Neural cell (in vitro differentiated cells): ENCODE data around the gene RAB28. TPM values are rescaled to one million over a fixed set of nuclear protein-coding genes. Genes with fewer than 3 reads are reported as not detected.

ENCODE experiments used
- H2AFZ ChIP-seq: fragments of 200-600, 300-800 bp; sonication (generic), shearing (Covaris generic); 2 replicates; pipeline ENCODE4 v1.6.0; 2014; ENCODE audit warnings: low read depth, mild to moderate bottlenecking, antibody characterized with exemption, low read length, moderate library complexity
- H3F3A ChIP-seq: fragments of 200-600 bp; shearing (Covaris generic); 2 replicates; pipeline ENCODE4 v1.6.1; 2016; ENCODE audit warnings: mild to moderate bottlenecking, moderate library complexity, mixed read lengths, antibody characterized with exemption, low read length; ENCODE audit not compliant: insufficient read depth, poor library complexity, severe bottlenecking
- H3K27ac ChIP-seq: fragments of 200-600, 300-800 bp; sonication (generic), shearing (Covaris generic); 2 replicates; pipeline ENCODE4 v1.5.1; 2014; ENCODE audit warnings: mild to moderate bottlenecking, low read length, moderate library complexity
- H3K27me3 ChIP-seq: fragments of 300-800, 200-600 bp; sonication (generic), shearing (Covaris generic); 2 replicates; pipeline ENCODE4 v1.6.0; 2014; ENCODE audit warnings: mild to moderate bottlenecking, low read depth, low read length, moderate library complexity; ENCODE audit not compliant: insufficient read depth
- H3K36me3 ChIP-seq: fragments of 300-800, 200-600 bp; sonication (generic), shearing (Covaris generic); 2 replicates; pipeline ENCODE4 v1.5.1; 2014; ENCODE audit warnings: mild to moderate bottlenecking, antibody characterized with exemption, low read length, moderate library complexity; ENCODE audit not compliant: insufficient read depth
- H3K4me2 ChIP-seq: fragments of 300-800, 200-600 bp; sonication (generic), shearing (Covaris generic); 2 replicates; pipeline ENCODE4 v1.6.0; 2014; ENCODE audit warnings: mild to moderate bottlenecking, low read length
- H3K4me3 ChIP-seq: fragments of 300-800, 200-600 bp; sonication (generic), shearing (Covaris generic); 2 replicates; pipeline ENCODE4 v1.5.1; 2014; ENCODE audit warnings: mild to moderate bottlenecking, low read length, moderate library complexity
- H3K79me2 ChIP-seq: fragments of 200-600 bp; shearing (Covaris generic); replicated peaks from 2 replicates; pipeline ENCODE4 v1.6.0; 2014; ENCODE audit warnings: mild to moderate bottlenecking, low read length, moderate library complexity; ENCODE audit not compliant: insufficient read depth
- H3K9ac ChIP-seq: fragments of 300-800, 200-600 bp; sonication (generic), shearing (Covaris generic); 2 replicates; pipeline ENCODE4 v1.6.1; 2016; ENCODE audit warnings: mild to moderate bottlenecking, low read length, mixed read lengths
- H3K9me2 ChIP-seq: fragments of 200-600 bp; shearing (Covaris generic); 2 replicates; pipeline ENCODE4 v1.6.1; 2016; ENCODE audit warnings: mild to moderate bottlenecking, low read length, mixed read lengths; ENCODE audit not compliant: insufficient read depth
- H3K9me3 ChIP-seq: fragments of 200-600, 300-800 bp; sonication (generic), shearing (Covaris generic); 2 replicates; pipeline ENCODE4 v1.6.1; 2016; ENCODE audit warnings: mild to moderate bottlenecking, mixed run types, low read length, moderate library complexity, mixed read lengths
- H4K20me1 ChIP-seq: fragments of 200-600 bp; shearing (Covaris generic); 2 replicates; pipeline ENCODE4 v1.6.1; 2016; ENCODE audit warnings: mild to moderate bottlenecking, mixed run types; ENCODE audit not compliant: insufficient read depth
- EP300 ChIP-seq: fragments of 450-650 bp; conservative IDR thresholded peaks from 2 replicates; pipeline ENCODE4 v1.6.1; 2014; ENCODE audit warnings: antibody characterized with exemption, mild to moderate bottlenecking, moderate library complexity; ENCODE audit not compliant: poor library complexity, severe bottlenecking
- EZH2 ChIP-seq: fragments of 200-600, 300-800 bp; shearing (Covaris generic), sonication (generic); IDR thresholded peaks from 2 replicates; pipeline ENCODE4 v1.6.1; 2014; ENCODE audit warnings: antibody characterized with exemption, low read length, borderline replicate concordance, mild to moderate bottlenecking; ENCODE audit not compliant: insufficient read depth, poor library complexity, severe bottlenecking
- MXI1 ChIP-seq: fragments of 450-650 bp; conservative IDR thresholded peaks from 2 replicates; pipeline ENCODE4 v1.6.1; 2014; ENCODE audit warnings: antibody characterized with exemption, mild to moderate bottlenecking; ENCODE audit not compliant: poor library complexity, severe bottlenecking
- POLR2AphosphoS5 ChIP-seq: IDR thresholded peaks from 2 replicates; pipeline ENCODE4 v1.6.1; 2012
- RAD21 ChIP-seq: fragments of 450-650 bp; conservative IDR thresholded peaks from 2 replicates; pipeline ENCODE4 v1.6.1; 2014; ENCODE audit warnings: antibody characterized with exemption, mild to moderate bottlenecking, moderate library complexity
- SMC3 ChIP-seq: fragments of 450-650 bp; conservative IDR thresholded peaks from 2 replicates; pipeline ENCODE4 v1.6.1; 2014; ENCODE audit warnings: antibody characterized with exemption, mild to moderate bottlenecking, moderate library complexity; ENCODE audit not compliant: poor library complexity
- TAF1 ChIP-seq: IDR thresholded peaks from 2 replicates; pipeline ENCODE4 v1.6.1; 2012; ENCODE audit warnings: low read depth
- polyA plus RNA-seq: library from polyadenylated mRNA; depleted of rRNA; stranded (reverse); fragments of >200 nt; gene quantifications from 2 replicates; pipeline ENCODE4 v1.2.3, GENCODE V29; 2014
- TF ChIP-seq, protein P1 (sequence below): IDR thresholded peaks from 2 replicates; pipeline ENCODE4 v1.6.1; 2012; ENCODE audit warnings: borderline replicate concordance
- TF ChIP-seq, protein P2 (sequence below): fragments of 450-650 bp; IDR thresholded peaks from 2 replicates; pipeline ENCODE4 v1.5.1; 2014; ENCODE audit warnings: antibody characterized with exemption, mild to moderate bottlenecking, moderate library complexity; ENCODE audit not compliant: poor library complexity, severe bottlenecking

RAB28 gene
- polyA plus RNA-seq, 1 donor from 2014 or later, result 60.7 TPM

DNA sequence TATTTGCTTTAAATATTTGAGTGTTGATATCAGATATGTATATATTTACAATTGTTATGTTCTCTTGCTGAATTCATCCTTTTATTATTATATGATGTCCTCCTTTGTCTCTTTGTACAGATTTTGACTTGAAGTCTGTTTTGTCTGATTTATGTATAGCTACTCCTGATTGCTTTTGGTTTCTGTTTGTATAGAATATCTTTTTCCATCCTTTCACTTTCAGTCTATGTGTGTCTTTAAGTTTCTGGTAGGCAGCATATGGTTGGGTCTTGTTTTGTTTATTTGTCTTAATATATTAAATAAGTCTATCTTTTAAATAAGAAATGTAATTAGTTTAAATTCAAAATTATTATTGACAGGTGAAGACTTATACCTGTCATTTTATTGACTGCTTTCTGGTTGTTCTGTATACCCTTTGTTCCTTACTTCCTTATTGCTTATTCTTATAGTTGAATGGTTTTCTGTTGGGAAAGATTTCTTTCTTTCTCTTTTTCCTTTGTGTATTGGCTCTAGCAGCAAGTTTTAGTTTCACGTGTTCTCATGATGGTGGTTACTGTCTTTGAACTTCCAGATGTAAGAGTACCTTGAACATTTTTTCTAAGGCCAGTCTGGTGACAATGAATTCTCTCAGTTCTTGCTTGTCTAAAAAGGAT lies 31.1 kb downstream of the RAB28 start:
- H3K9me3 ChIP-seq, result no peaks in the 10 kb centered on the region
- no peaks in the 10 kb centered on the region for H4K20me1 ChIP-seq
- H3K27ac ChIP-seq, result no peak overlapping the region
- no peaks in the 10 kb centered on the region for H3K36me3 ChIP-seq
- no peak overlapping the region for H3K4me3 ChIP-seq
- H3F3A ChIP-seq, result no peaks in the 10 kb centered on the region
- H3K27me3 ChIP-seq, result no peaks in the 10 kb centered on the region
- no peaks in the 10 kb centered on the region for H3K79me2 ChIP-seq
- H2AFZ ChIP-seq, result no peak overlapping the region
- no peak overlapping the region for H3K9ac ChIP-seq
- TF ChIP-seq, protein P1, sequence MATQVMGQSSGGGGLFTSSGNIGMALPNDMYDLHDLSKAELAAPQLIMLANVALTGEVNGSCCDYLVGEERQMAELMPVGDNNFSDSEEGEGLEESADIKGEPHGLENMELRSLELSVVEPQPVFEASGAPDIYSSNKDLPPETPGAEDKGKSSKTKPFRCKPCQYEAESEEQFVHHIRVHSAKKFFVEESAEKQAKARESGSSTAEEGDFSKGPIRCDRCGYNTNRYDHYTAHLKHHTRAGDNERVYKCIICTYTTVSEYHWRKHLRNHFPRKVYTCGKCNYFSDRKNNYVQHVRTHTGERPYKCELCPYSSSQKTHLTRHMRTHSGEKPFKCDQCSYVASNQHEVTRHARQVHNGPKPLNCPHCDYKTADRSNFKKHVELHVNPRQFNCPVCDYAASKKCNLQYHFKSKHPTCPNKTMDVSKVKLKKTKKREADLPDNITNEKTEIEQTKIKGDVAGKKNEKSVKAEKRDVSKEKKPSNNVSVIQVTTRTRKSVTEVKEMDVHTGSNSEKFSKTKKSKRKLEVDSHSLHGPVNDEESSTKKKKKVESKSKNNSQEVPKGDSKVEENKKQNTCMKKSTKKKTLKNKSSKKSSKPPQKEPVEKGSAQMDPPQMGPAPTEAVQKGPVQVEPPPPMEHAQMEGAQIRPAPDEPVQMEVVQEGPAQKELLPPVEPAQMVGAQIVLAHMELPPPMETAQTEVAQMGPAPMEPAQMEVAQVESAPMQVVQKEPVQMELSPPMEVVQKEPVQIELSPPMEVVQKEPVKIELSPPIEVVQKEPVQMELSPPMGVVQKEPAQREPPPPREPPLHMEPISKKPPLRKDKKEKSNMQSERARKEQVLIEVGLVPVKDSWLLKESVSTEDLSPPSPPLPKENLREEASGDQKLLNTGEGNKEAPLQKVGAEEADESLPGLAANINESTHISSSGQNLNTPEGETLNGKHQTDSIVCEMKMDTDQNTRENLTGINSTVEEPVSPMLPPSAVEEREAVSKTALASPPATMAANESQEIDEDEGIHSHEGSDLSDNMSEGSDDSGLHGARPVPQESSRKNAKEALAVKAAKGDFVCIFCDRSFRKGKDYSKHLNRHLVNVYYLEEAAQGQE, result no peak
- TF ChIP-seq, protein P2, sequence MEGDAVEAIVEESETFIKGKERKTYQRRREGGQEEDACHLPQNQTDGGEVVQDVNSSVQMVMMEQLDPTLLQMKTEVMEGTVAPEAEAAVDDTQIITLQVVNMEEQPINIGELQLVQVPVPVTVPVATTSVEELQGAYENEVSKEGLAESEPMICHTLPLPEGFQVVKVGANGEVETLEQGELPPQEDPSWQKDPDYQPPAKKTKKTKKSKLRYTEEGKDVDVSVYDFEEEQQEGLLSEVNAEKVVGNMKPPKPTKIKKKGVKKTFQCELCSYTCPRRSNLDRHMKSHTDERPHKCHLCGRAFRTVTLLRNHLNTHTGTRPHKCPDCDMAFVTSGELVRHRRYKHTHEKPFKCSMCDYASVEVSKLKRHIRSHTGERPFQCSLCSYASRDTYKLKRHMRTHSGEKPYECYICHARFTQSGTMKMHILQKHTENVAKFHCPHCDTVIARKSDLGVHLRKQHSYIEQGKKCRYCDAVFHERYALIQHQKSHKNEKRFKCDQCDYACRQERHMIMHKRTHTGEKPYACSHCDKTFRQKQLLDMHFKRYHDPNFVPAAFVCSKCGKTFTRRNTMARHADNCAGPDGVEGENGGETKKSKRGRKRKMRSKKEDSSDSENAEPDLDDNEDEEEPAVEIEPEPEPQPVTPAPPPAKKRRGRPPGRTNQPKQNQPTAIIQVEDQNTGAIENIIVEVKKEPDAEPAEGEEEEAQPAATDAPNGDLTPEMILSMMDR, result no peak
- no peak for TF ChIP-seq POLR2AphosphoS5
- no peak for TF ChIP-seq EZH2
- TF ChIP-seq RAD21, result no peak
- TF ChIP-seq SMC3, result no peak
- no peak for TF ChIP-seq MXI1
- TF ChIP-seq TAF1, result no peak
- TF ChIP-seq EP300, result no peak
- no peaks in the 10 kb centered on the region for H3K9me2 ChIP-seq
- no peak overlapping the region for H3K4me2 ChIP-seq

DNA sequence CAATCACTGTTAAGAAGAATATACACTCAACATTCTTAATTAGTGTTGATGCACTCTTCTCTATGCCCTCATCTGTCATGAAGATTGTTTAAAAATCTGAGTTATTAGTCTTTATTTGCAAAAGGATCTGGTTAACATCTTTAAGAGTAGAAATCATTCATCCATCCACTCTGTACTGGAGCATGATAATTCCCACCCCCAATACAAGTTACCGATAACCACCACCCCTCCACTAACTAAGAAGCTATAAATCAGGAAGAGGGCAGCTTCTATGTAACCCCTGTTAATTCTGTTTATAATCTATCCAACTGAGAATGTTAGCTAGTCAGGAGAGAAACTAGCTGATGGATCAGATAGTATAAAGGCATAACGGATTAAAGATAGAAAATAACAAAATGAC lies 34.5 kb downstream of the RAB28 start:
- no peaks in the 10 kb centered on the region for H4K20me1 ChIP-seq
- no peaks in the 10 kb centered on the region for H3K9me3 ChIP-seq
- no peak overlapping the region for H3K4me2 ChIP-seq
- H3K36me3 ChIP-seq, result no peaks in the 10 kb centered on the region
- no peaks in the 10 kb centered on the region for H3F3A ChIP-seq
- no peak overlapping the region for H3K27ac ChIP-seq
- no peaks in the 10 kb centered on the region for H3K79me2 ChIP-seq
- H3K9ac ChIP-seq, result no peak overlapping the region
- H3K9me2 ChIP-seq, result no peaks in the 10 kb centered on the region
- H3K4me3 ChIP-seq, result no peak overlapping the region
- TF ChIP-seq EP300, result no peak
- no peak for TF ChIP-seq EZH2
- no peak for TF ChIP-seq SMC3
- TF ChIP-seq, protein P1, result no peak
- no peak for TF ChIP-seq TAF1
- TF ChIP-seq MXI1, result no peak
- TF ChIP-seq, protein P2, result no peak
- no peak for TF ChIP-seq RAD21
- TF ChIP-seq POLR2AphosphoS5, result no peak
- no peak overlapping the region for H2AFZ ChIP-seq
- H3K27me3 ChIP-seq, result no peaks in the 10 kb centered on the region
